HL-60 (cell line): ENCODE data around the gene TANGO2.

Source experiments
- TF ChIP-seq, protein P1 (sequence below): IDR thresholded peaks from 2 replicates; pipeline ENCODE4 v1.6.1; 2012; ENCODE audit warnings: low read depth; ENCODE audit not compliant: insufficient replicate concordance
- TF ChIP-seq, protein P2 (sequence below): IDR thresholded peaks from one replicate; pipeline ENCODE4 v1.5.1; 2011; ENCODE audit warnings: low read length, control low read depth, inconsistent platforms; ENCODE audit not compliant: insufficient read depth

DNA sequence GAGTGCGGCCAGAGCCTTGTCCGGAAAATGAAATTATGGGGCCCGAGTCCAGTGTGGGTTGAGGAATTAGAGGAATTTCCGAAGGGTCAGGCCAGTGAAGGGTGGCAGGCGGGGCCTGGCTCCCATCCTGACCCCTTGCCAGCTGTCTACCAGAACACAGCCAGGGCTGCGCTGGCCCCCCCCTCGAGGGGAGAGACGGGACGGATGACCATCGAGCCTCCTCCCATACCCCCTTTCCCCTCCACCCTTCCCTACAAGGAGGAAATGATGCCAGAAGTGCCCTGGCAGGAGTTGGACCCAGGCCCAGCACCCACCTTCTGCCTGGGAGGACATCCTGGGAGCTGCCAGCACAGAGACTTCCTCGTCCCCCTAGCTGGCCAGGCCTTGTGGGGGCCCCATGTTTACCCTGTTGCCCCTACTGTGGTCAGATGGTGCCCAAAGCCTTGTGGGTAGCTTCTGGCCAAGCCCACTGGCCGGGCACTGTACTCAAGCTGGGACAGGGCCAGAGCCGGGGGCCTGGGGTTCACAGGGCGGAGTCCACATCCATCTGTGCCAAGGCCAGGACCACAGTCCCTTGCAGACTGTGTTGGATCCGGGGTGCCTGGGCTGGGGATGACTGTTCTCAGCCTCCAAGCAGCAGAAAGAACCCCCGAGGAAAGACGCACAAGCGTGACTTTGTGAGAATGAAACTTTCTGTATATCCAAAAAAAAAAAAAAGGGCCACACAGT is 25.1 kb upstream of the TANGO2 start:
- TF ChIP-seq, protein P1, sequence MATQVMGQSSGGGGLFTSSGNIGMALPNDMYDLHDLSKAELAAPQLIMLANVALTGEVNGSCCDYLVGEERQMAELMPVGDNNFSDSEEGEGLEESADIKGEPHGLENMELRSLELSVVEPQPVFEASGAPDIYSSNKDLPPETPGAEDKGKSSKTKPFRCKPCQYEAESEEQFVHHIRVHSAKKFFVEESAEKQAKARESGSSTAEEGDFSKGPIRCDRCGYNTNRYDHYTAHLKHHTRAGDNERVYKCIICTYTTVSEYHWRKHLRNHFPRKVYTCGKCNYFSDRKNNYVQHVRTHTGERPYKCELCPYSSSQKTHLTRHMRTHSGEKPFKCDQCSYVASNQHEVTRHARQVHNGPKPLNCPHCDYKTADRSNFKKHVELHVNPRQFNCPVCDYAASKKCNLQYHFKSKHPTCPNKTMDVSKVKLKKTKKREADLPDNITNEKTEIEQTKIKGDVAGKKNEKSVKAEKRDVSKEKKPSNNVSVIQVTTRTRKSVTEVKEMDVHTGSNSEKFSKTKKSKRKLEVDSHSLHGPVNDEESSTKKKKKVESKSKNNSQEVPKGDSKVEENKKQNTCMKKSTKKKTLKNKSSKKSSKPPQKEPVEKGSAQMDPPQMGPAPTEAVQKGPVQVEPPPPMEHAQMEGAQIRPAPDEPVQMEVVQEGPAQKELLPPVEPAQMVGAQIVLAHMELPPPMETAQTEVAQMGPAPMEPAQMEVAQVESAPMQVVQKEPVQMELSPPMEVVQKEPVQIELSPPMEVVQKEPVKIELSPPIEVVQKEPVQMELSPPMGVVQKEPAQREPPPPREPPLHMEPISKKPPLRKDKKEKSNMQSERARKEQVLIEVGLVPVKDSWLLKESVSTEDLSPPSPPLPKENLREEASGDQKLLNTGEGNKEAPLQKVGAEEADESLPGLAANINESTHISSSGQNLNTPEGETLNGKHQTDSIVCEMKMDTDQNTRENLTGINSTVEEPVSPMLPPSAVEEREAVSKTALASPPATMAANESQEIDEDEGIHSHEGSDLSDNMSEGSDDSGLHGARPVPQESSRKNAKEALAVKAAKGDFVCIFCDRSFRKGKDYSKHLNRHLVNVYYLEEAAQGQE = no peak
- TF ChIP-seq, protein P2, sequence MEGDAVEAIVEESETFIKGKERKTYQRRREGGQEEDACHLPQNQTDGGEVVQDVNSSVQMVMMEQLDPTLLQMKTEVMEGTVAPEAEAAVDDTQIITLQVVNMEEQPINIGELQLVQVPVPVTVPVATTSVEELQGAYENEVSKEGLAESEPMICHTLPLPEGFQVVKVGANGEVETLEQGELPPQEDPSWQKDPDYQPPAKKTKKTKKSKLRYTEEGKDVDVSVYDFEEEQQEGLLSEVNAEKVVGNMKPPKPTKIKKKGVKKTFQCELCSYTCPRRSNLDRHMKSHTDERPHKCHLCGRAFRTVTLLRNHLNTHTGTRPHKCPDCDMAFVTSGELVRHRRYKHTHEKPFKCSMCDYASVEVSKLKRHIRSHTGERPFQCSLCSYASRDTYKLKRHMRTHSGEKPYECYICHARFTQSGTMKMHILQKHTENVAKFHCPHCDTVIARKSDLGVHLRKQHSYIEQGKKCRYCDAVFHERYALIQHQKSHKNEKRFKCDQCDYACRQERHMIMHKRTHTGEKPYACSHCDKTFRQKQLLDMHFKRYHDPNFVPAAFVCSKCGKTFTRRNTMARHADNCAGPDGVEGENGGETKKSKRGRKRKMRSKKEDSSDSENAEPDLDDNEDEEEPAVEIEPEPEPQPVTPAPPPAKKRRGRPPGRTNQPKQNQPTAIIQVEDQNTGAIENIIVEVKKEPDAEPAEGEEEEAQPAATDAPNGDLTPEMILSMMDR = no peak
